Liver (tissue), 9 donors: ENCODE results near the gene CCDC91. TPM values are rescaled to one million over a fixed set of nuclear protein-coding genes. Genes with fewer than 3 reads are reported as not detected.
"Not testable (repeated sequence)": the region's sequence is repeated elsewhere in the genome, so short reads cannot be mapped to it uniquely, and the experiment has no call there.

Experiments used
- DNase-seq: peaks from one replicate; pipeline ENCODE4 v3.0.0-alpha.2; 2017; ENCODE audit warnings: low spot score
- H3K27ac ChIP-seq, 2 donors: one replicate each; pipeline ENCODE4 v1.7.0; 2013; ENCODE audit warnings: inconsistent platforms in 2 of 2, low read length in 2 of 2, control low read depth in 1 of 2, low read depth in 1 of 2, mild to moderate bottlenecking in 1 of 2
- H3K27me3 ChIP-seq, 4 donors: one replicate each; pipeline versions ENCODE4 v1.6.1 to v1.7.0; 2013; ENCODE audit warnings: low read length in 3 of 4, inconsistent platforms in 1 of 4, mild to moderate bottlenecking in 1 of 4, moderate library complexity in 1 of 4; ENCODE audit not compliant: control insufficient read depth in 4 of 4, insufficient read depth in 4 of 4
- H3K36me3 ChIP-seq, 4 donors: one replicate each; pipeline versions ENCODE4 v1.6.1 to v1.7.0; 2013; ENCODE audit warnings: low read length in 3 of 4, mild to moderate bottlenecking in 3 of 4, low read depth in 1 of 4, moderate library complexity in 1 of 4; ENCODE audit not compliant: control insufficient read depth in 4 of 4, insufficient read depth in 3 of 4
- H3K4me1 ChIP-seq, 4 donors: one replicate each; pipeline versions ENCODE4 v1.6.1 to v1.7.0; 2013; ENCODE audit warnings: low read length in 3 of 4, mild to moderate bottlenecking in 3 of 4, moderate library complexity in 1 of 4; ENCODE audit not compliant: control insufficient read depth in 4 of 4, insufficient read depth in 4 of 4
- H3K4me3 ChIP-seq, 3 donors: one replicate each; pipeline versions ENCODE4 v1.6.1 to v1.7.0; 2013; ENCODE audit warnings: low read length in 3 of 3, control low read depth in 1 of 3, low read depth in 1 of 3, mild to moderate bottlenecking in 1 of 3
- H3K9ac ChIP-seq, 2 donors: one replicate each; pipeline ENCODE4 v1.7.0; 2013; ENCODE audit warnings: low read length in 2 of 2, mild to moderate bottlenecking in 2 of 2, moderate library complexity in 2 of 2, control low read depth in 1 of 2, low read depth in 1 of 2
- H3K9me3 ChIP-seq, 4 donors: one replicate each; pipeline versions ENCODE4 v1.6.1 to v1.7.0; 2013; ENCODE audit warnings: low read length in 3 of 4; ENCODE audit not compliant: control insufficient read depth in 4 of 4
- EGR1 ChIP-seq, 2 donors: IDR thresholded peaks; 2 replicates each; pipeline ENCODE4 v1.6.1; 2016 to 2018; ENCODE audit warnings: antibody characterized with exemption in 2 of 2, low read depth in 2 of 2
- FOXA1 ChIP-seq: IDR thresholded peaks from 2 replicates; pipeline ENCODE4 v1.6.1; 2016; ENCODE audit warnings: antibody characterized with exemption
- FOXA2 ChIP-seq: IDR thresholded peaks from 2 replicates; pipeline ENCODE4 v1.6.1; 2016; ENCODE audit warnings: antibody characterized with exemption
- GABPA ChIP-seq, 2 donors: IDR thresholded peaks in 1 of 2; conservative IDR thresholded peaks in 1 of 2; 2 replicates each; pipeline ENCODE4 v1.6.1; 2016; ENCODE audit warnings: antibody characterized with exemption in 2 of 2, mild to moderate bottlenecking in 1 of 2, moderate library complexity in 1 of 2
- HNF4A ChIP-seq, 2 donors: conservative IDR thresholded peaks; 2 replicates each; pipeline ENCODE4 v1.6.1; 2016; ENCODE audit warnings: antibody characterized with exemption in 2 of 2, mild to moderate bottlenecking in 2 of 2
- JUND ChIP-seq, 2 donors: IDR thresholded peaks; 2 replicates each; pipeline ENCODE4 v1.6.1; 2016; ENCODE audit warnings: antibody characterized with exemption in 2 of 2
- NR2F2 ChIP-seq: IDR thresholded peaks from 2 replicates; pipeline ENCODE4 v1.6.1; 2016; ENCODE audit warnings: antibody characterized with exemption
- RAD21 ChIP-seq, 2 donors: IDR thresholded peaks; 2 replicates each; pipeline ENCODE4 v1.6.1; 2016; ENCODE audit warnings: antibody characterized with exemption in 2 of 2, mild to moderate bottlenecking in 2 of 2
- TAF1 ChIP-seq: conservative IDR thresholded peaks from 2 replicates; pipeline ENCODE4 v1.6.1; 2016; ENCODE audit warnings: antibody characterized with exemption, mild to moderate bottlenecking
- WGBS: extraction: QIAGEN DNeasy Blood & Tissue Kit; methylation state at CpG from one replicate; pipeline ENCODE4 v1.1.7; 2013; 5-methylcytosine and 5-hydroxymethylcytosine counted together
- polyA plus RNA-seq, 2 donors: library from polyadenylated mRNA; stranded (reverse) in 1 of 2; unstranded in 1 of 2; fragments of 200-250 nt in 1 of 2; fragments of >200 nt in 1 of 2; fragmentation: Nextera tagmentation in 1 of 2; extraction: Ambion mirVana in 1 of 2; gene quantifications; one replicate each; pipeline versions ENCODE4 v1.2.1 to v1.2.3, GENCODE V29; 2013 to 2015
- total RNA-seq, 2 donors: library from RNA; depleted of rRNA; stranded (reverse); fragments of >200 nt; gene quantifications; one replicate each; pipeline ENCODE4 v1.2.3, GENCODE V29; 2014
- TF ChIP-seq, protein P1 (sequence below): IDR thresholded peaks from 2 replicates; pipeline ENCODE4 v1.6.1; 2016; ENCODE audit warnings: antibody characterized with exemption, mild to moderate bottlenecking
- TF ChIP-seq, protein P2 (sequence below): IDR thresholded peaks from 2 replicates; pipeline ENCODE4 v1.6.1; 2016; ENCODE audit warnings: antibody characterized with exemption
- TF ChIP-seq, protein P3 (sequence below): IDR thresholded peaks from 2 replicates; pipeline ENCODE4 v1.6.1; 2016; ENCODE audit warnings: antibody characterized with exemption
- donor health status: healthy.
- donor health status: healthy.
- donor health status: healthy.
- donor health status: healthy.
- donor health status: healthy.

The CCDC91 gene
- total and polyA plus RNA-seq, 4 donors: 8.4 to 29.0 (median 15.1) TPM

DNA sequence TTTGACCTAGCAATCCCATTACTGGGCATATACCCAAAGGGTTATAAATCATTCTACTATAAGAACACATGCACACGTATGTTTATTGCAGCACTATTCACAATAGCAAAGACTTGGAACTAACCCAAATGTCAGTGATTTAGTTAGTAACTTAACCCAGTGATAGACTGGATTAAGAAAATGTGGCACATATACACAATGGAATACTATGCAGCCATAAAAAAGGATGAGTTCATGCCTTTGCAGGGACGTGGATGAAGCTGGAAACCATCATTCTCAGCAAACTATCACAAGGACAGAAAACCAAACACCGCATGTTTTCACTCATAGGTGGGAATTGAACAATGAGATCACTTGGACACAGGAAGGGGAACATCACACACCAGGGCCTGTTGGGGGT, 189.5 kb downstream of the CCDC91 start:
- not testable (repeated sequence) for H3K4me1 ChIP-seq, H3K36me3 ChIP-seq, H3K4me3 ChIP-seq, H3K9ac ChIP-seq, H3K9me3 ChIP-seq, DNase-seq, H3K27me3 ChIP-seq, H3K27ac ChIP-seq
- WGBS: 96% methylated on average over 3 of the region's 3 CpGs

DNA sequence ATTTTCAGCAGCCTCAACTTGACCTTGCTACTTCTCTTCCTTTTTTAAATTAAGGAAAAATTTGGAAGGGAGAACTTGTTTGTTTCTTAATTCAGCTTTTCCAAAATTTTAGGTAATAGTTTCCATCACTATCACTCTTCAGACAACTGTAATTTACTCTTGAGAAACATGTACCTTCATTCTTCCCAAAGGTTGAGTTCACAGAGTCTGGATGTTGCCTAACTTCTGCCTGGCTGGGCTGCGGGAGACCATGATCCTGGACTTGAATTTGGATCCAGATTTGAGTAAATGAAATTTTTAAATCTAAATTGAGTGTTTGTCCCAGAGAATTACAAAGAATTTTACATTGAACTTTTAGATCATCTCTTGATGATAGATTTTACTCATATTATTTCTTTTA, 193.1 kb downstream of the CCDC91 start:
- no peaks in the 10 kb centered on the region for H3K36me3 ChIP-seq
- TF ChIP-seq, protein P1, sequence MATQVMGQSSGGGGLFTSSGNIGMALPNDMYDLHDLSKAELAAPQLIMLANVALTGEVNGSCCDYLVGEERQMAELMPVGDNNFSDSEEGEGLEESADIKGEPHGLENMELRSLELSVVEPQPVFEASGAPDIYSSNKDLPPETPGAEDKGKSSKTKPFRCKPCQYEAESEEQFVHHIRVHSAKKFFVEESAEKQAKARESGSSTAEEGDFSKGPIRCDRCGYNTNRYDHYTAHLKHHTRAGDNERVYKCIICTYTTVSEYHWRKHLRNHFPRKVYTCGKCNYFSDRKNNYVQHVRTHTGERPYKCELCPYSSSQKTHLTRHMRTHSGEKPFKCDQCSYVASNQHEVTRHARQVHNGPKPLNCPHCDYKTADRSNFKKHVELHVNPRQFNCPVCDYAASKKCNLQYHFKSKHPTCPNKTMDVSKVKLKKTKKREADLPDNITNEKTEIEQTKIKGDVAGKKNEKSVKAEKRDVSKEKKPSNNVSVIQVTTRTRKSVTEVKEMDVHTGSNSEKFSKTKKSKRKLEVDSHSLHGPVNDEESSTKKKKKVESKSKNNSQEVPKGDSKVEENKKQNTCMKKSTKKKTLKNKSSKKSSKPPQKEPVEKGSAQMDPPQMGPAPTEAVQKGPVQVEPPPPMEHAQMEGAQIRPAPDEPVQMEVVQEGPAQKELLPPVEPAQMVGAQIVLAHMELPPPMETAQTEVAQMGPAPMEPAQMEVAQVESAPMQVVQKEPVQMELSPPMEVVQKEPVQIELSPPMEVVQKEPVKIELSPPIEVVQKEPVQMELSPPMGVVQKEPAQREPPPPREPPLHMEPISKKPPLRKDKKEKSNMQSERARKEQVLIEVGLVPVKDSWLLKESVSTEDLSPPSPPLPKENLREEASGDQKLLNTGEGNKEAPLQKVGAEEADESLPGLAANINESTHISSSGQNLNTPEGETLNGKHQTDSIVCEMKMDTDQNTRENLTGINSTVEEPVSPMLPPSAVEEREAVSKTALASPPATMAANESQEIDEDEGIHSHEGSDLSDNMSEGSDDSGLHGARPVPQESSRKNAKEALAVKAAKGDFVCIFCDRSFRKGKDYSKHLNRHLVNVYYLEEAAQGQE: no peak
- no peak for TF ChIP-seq HNF4A (conservative IDR thresholded peaks at IDR 0.05)
- no peak for TF ChIP-seq FOXA2
- no peak for TF ChIP-seq EGR1 (IDR thresholded peaks at IDR 0.05; ENCODE audit: low read depth in 2 of 2)
- TF ChIP-seq FOXA1: no peak
- no peak for TF ChIP-seq RAD21 (IDR thresholded peaks at IDR 0.05)
- TF ChIP-seq, protein P2, sequence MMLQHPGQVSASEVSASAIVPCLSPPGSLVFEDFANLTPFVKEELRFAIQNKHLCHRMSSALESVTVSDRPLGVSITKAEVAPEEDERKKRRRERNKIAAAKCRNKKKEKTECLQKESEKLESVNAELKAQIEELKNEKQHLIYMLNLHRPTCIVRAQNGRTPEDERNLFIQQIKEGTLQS: no peak
- no peak for TF ChIP-seq NR2F2
- no peak overlapping the region for H3K27ac ChIP-seq
- H3K9me3 ChIP-seq: no peaks in the 10 kb centered on the region
- 95% methylated on average over 1 of the region's 1 CpG for whole genome bisulfite sequencing
- no peaks in the 10 kb centered on the region for H3K4me1 ChIP-seq
- no peak for DNase-seq
- no peak overlapping the region for H3K4me3 ChIP-seq
- no peaks in the 10 kb centered on the region for H3K27me3 ChIP-seq
- H3K9ac ChIP-seq: no peak overlapping the region

DNA sequence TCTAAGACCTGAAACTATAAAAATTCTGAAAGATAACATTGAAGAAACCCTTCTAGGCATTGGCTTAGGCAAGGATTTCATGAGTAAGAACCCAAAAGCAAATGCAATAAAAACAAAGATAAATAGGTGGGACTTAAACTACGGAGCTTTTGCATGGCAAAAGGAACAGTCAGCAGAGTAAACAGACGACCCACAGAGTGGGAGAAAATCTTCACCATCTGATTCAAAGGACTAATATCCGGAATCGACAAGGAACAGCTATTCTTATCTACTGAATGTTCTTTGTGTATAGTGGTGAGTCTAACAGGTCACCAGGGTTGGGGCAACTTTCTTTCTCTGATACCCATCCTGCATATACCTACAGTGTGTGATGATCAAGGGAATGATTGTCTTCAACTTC, 198.6 kb downstream of the CCDC91 start:
- no peak overlapping the region for H3K9ac ChIP-seq
- WGBS: 77% methylated on average over 4 of the region's 4 CpGs
- H3K4me3 ChIP-seq: no peak overlapping the region
- H3K9me3 ChIP-seq: no peaks in the 10 kb centered on the region
- H3K36me3 ChIP-seq: no peaks in the 10 kb centered on the region
- no peak for TF ChIP-seq TAF1
- DNase-seq: no peak
- H3K27me3 ChIP-seq: no peaks in the 10 kb centered on the region
- no peaks in the 10 kb centered on the region for H3K4me1 ChIP-seq
- no peak overlapping the region for H3K27ac ChIP-seq

DNA sequence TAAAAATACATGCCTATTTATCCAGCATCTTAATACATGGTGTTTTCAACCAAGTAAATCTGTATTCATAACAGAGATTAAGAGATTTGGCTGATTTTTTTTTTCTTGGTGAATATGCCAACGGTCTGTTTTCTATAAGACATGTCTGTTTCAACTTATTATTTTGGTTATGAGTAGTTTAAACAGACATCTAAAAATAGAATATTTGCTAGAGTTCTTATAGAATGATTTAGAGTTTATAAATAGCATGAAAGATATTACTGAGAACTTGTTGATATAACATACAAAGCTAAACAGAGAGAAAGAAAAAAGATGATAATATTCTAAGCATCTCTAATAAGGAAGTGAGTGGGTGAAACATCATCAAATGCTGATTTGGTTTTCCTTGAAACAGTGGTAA, 199.9 kb downstream of the CCDC91 start:
- Histone ChIP-seq H3K27me3 (no peaks in the 10 kb centered on the region), H3K4me1 (no peaks in the 10 kb centered on the region), H3K9me3 (no peaks in the 10 kb centered on the region), H3K9ac (no peak overlapping the region), H3K27ac (no peak overlapping the region), H3K4me3 (no peak overlapping the region), H3K36me3 (no peaks in the 10 kb centered on the region)
- DNase-seq: no peak
- 78% methylated on average over 1 of the region's 1 CpG for WGBS
- TF ChIP-seq, protein P3, sequence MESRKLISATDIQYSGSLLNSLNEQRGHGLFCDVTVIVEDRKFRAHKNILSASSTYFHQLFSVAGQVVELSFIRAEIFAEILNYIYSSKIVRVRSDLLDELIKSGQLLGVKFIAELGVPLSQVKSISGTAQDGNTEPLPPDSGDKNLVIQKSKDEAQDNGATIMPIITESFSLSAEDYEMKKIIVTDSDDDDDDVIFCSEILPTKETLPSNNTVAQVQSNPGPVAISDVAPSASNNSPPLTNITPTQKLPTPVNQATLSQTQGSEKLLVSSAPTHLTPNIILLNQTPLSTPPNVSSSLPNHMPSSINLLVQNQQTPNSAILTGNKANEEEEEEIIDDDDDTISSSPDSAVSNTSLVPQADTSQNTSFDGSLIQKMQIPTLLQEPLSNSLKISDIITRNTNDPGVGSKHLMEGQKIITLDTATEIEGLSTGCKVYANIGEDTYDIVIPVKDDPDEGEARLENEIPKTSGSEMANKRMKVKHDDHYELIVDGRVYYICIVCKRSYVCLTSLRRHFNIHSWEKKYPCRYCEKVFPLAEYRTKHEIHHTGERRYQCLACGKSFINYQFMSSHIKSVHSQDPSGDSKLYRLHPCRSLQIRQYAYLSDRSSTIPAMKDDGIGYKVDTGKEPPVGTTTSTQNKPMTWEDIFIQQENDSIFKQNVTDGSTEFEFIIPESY: no peak
- TF ChIP-seq GABPA (IDR thresholded peaks at IDR 0.05 in 1 of 2, conservative IDR thresholded peaks at IDR 0.05 in 1 of 2) (no peak), RAD21 (IDR thresholded peaks at IDR 0.05) (no peak), JUND (IDR thresholded peaks at IDR 0.05) (no peak), FOXA2 (no peak), TAF1 (no peak)
- TF ChIP-seq, protein P2: no peak
